Measurements from ENCODE around the gene BEAN1. TPM values are rescaled to one million over a fixed set of nuclear protein-coding genes. Genes with fewer than 3 reads are reported as not detected.
A peak's percentile ranks its signal among the peaks of the same experiment; 100 is the strongest.

Gene BEAN1
- polyA plus RNA-seq, 3 donors = 0.12 to 0.81 TPM; not detected in 1

DNA sequence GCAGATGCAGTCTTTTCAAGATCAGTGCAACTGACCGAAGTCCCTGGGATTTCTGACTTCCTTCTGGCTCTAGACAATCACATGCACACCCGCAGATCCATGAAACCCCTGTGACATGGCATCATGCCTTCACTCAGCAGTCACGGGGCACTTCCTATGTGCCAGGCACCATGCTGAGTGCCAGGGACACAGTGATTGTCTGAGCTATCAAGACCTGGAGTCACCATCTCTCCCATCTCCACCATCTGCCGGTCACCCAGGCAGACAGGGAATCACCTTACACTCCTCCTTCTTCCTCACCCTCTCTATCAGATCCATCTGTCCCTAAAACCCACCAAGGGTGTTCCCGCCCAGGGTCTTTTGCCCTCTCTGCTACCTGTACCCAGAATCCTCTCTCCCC is 5.3 kb downstream of the BEAN1 start:
- Mint-ChIP-seq H3K36me3 (no peaks in the 10 kb centered on the region), H3K27me3 (ENCODE audit: low read depth in 3 of 3) (peaks cover 55 to 62% (median 56%) of the 10 kb centered on the region in 3 donors), H3K4me3 (peak overlapping the region in 1 of 2 donors; percentile 66), H3K27ac (peak overlapping the region in 1 of 7 donors; percentile 57), H3K4me1 (peaks cover 11% of the 10 kb centered on the region), H3K9me3 (peaks cover 0 to 12% (median 2%) of the 10 kb centered on the region in 7 donors)
- H3K79me2 ChIP-seq (ENCODE audit: insufficient read depth, low read length) = no peaks in the 10 kb centered on the region
- H2AFZ ChIP-seq (ENCODE audit: insufficient read depth, low read depth, low read length, poor library complexity, severe bottlenecking) = no peak overlapping the region
- no peak overlapping the region for H3K4me2 ChIP-seq (replicated peaks; ENCODE audit: extremely low read depth, low read length, poor library complexity, severe bottlenecking)
- H3K36me3 ChIP-seq (replicated peaks in 1 of 2; ENCODE audit: control insufficient read depth in 1 of 2, insufficient read depth in 2 of 2, low read length in 2 of 2) = no peaks in the 10 kb centered on the region
- DNase-seq = no peak
- peaks cover 28 to 54% of the 10 kb centered on the region in 2 donors for H3K27me3 ChIP-seq (ENCODE audit: control insufficient read depth in 2 of 2, insufficient read depth in 2 of 2, low read length in 2 of 2)
- H3K9ac ChIP-seq (ENCODE audit: insufficient read depth, low read length, poor library complexity, severe bottlenecking) = no peak overlapping the region
- intact Hi-C loops (cut with micrococcal nuclease) = no loop called here
- H3K4me3 ChIP-seq (replicated peaks in 1 of 3; ENCODE audit: low read depth in 2 of 3, low read length in 3 of 3) = no peak overlapping the region
- peaks cover 0 to 22% of the 10 kb centered on the region in 2 donors for H3K9me3 ChIP-seq (replicated peaks in 1 of 2; ENCODE audit: control insufficient read depth in 1 of 2, insufficient read depth in 1 of 2, low read length in 2 of 2)
- TF ChIP-seq, protein P1, sequence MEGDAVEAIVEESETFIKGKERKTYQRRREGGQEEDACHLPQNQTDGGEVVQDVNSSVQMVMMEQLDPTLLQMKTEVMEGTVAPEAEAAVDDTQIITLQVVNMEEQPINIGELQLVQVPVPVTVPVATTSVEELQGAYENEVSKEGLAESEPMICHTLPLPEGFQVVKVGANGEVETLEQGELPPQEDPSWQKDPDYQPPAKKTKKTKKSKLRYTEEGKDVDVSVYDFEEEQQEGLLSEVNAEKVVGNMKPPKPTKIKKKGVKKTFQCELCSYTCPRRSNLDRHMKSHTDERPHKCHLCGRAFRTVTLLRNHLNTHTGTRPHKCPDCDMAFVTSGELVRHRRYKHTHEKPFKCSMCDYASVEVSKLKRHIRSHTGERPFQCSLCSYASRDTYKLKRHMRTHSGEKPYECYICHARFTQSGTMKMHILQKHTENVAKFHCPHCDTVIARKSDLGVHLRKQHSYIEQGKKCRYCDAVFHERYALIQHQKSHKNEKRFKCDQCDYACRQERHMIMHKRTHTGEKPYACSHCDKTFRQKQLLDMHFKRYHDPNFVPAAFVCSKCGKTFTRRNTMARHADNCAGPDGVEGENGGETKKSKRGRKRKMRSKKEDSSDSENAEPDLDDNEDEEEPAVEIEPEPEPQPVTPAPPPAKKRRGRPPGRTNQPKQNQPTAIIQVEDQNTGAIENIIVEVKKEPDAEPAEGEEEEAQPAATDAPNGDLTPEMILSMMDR (IDR thresholded peaks at IDR 0.05) = no peak
- WGBS (ENCODE audit: insufficient coverage) = 86% methylated on average over 5 of the region's 5 CpGs
- H3K27ac ChIP-seq (ENCODE audit: low read depth in 1 of 2, low read length in 2 of 2) = no peak overlapping the region
- peaks cover 7 to 10% of the 10 kb centered on the region in 2 donors for H3K4me1 ChIP-seq (ENCODE audit: control insufficient read depth in 1 of 2, insufficient read depth in 2 of 2, low read length in 2 of 2)
- no peaks in the 10 kb centered on the region for H4K20me1 ChIP-seq (ENCODE audit: insufficient read depth, low read length)

DNA sequence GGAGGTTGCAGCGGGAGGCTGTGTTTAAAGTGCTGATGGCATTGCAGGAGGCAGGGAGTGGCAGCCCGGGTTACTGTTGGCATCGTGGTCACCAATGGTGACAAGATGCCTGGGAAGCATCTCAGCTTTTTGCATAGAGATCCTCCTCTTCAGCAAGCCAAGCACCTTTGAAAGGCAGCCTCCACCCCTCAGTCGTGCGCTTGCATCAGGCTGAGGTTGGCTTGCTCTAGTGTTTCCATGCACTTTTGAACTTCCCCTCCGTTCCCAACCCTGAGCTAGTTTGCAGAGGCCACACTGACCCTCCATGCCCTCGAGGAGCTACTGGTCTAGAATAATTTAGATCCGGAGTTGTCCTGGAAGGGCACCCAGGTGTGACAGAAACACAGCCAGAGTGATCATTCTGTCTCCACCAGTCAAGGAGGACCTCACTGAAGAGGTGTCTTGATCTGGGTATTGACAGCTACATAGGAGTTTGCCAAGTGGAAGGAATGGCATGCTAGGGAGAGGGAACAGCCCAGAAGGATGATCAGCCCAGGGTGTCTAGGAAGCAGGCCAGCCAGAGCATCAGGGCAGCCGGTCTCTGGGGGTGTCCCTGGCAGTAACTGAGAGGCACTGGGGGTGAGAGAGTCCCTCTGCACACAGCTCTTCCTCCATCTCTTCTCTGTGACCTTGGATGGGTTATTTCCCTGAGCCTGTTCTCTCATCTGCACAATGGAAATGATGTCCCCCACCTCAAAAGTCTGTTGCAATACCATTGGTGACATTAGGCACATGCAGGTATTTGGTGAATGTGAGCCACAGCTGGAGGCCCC is 7.7 kb downstream of the BEAN1 start:
- Mint-ChIP-seq H3K27me3 (ENCODE audit: low read depth in 3 of 3) (peaks cover 37 to 47% (median 38%) of the 10 kb centered on the region in 3 donors), H3K36me3 (no peaks in the 10 kb centered on the region), H3K9me3 (no peaks in the 10 kb centered on the region), H3K4me1 (peaks cover 3% of the 10 kb centered on the region), H3K27ac (no peak overlapping the region), H3K4me3 (no peak overlapping the region)
- intact Hi-C loops (cut with micrococcal nuclease) = no loop called here
- H3K27ac ChIP-seq (ENCODE audit: low read depth in 1 of 2, low read length in 2 of 2) = no peak overlapping the region
- H3K4me2 ChIP-seq (replicated peaks; ENCODE audit: extremely low read depth, low read length, poor library complexity, severe bottlenecking) = no peak overlapping the region
- H2AFZ ChIP-seq (ENCODE audit: insufficient read depth, low read depth, low read length, poor library complexity, severe bottlenecking) = no peak overlapping the region
- no peaks in the 10 kb centered on the region for H4K20me1 ChIP-seq (ENCODE audit: insufficient read depth, low read length)
- H3K4me3 ChIP-seq (replicated peaks in 1 of 3; ENCODE audit: low read depth in 2 of 3, low read length in 3 of 3) = no peak overlapping the region
- TF ChIP-seq, protein P1 (IDR thresholded peaks at IDR 0.05) = no peak
- WGBS (ENCODE audit: insufficient coverage) = 81% methylated on average over 6 of the region's 9 CpGs
- peaks cover 0 to under 1% of the 10 kb centered on the region in 2 donors for H3K9me3 ChIP-seq (replicated peaks in 1 of 2; ENCODE audit: control insufficient read depth in 1 of 2, insufficient read depth in 1 of 2, low read length in 2 of 2)
- H3K9ac ChIP-seq (ENCODE audit: insufficient read depth, low read length, poor library complexity, severe bottlenecking) = peak overlapping the region; percentile 4
- H3K79me2 ChIP-seq (ENCODE audit: insufficient read depth, low read length) = no peaks in the 10 kb centered on the region
- peaks cover 4 to 30% of the 10 kb centered on the region in 2 donors for H3K27me3 ChIP-seq (ENCODE audit: control insufficient read depth in 2 of 2, insufficient read depth in 2 of 2, low read length in 2 of 2)
- no peaks in the 10 kb centered on the region for H3K36me3 ChIP-seq (replicated peaks in 1 of 2; ENCODE audit: control insufficient read depth in 1 of 2, insufficient read depth in 2 of 2, low read length in 2 of 2)
- no peaks in the 10 kb centered on the region for H3K4me1 ChIP-seq (ENCODE audit: control insufficient read depth in 1 of 2, insufficient read depth in 2 of 2, low read length in 2 of 2)
- DNase-seq = no peak
